ENCODE data around the gene ZFC3H1.
"Not testable (repeated sequence)": the region's sequence is repeated elsewhere in the genome, so short reads cannot be mapped to it uniquely, and the experiment has no call there.

ZFC3H1 gene

GRCh38 chr12:71702590-71702989 is 38.9 kb upstream of the ZFC3H1 start:
- in situ Hi-C loops (cut with HindIII; ENCODE audit: low sequenced_read_pairs) = no loop called here

GRCh38 chr12:71702181-71702580 is 38.5 kb upstream of the ZFC3H1 start:
- H3K4me3 ChIP-seq (ENCODE audit: low read depth, low read length); in situ Hi-C loops (cut with HindIII; ENCODE audit: low sequenced_read_pairs); DNase-seq (ENCODE audit: low read depth): not testable (repeated sequence)

More at GRCh38 chr12:71702590-71702989, 38.9 kb upstream of the ZFC3H1 start:
- TF ChIP-seq CTCF (IDR thresholded peaks at IDR 0.05; ENCODE audit: low read depth, low read length, missing control alignments) = no peak
- no peak for DNase-seq (ENCODE audit: low read depth)
- H3K4me3 ChIP-seq (ENCODE audit: low read depth, low read length) = no peak overlapping the region

GRCh38 chr12:71695782-71696181 is 32.1 kb upstream of the ZFC3H1 start:
- in situ Hi-C loops (cut with HindIII; ENCODE audit: low sequenced_read_pairs) = no loop called here
- no peak for TF ChIP-seq CTCF (IDR thresholded peaks at IDR 0.05; ENCODE audit: low read depth, low read length, missing control alignments)
- DNase-seq (ENCODE audit: low read depth) = no peak

GRCh38 chr12:71694099-71694820 is 30.6 kb upstream of the ZFC3H1 start:
- no peak for DNase-seq (ENCODE audit: low read depth)
- in situ Hi-C loops (cut with HindIII; ENCODE audit: low sequenced_read_pairs) = no loop called here
- H3K4me3 ChIP-seq (ENCODE audit: low read depth, low read length) = no peak overlapping the region
- no peak for TF ChIP-seq CTCF (IDR thresholded peaks at IDR 0.05; ENCODE audit: low read depth, low read length, missing control alignments)

More at GRCh38 chr12:71695782-71696181, 32.1 kb upstream of the ZFC3H1 start:
- no peak overlapping the region for H3K4me3 ChIP-seq (ENCODE audit: low read depth, low read length)

- DNase-seq (ENCODE audit: low read depth); in situ Hi-C loops (cut with HindIII; ENCODE audit: low sequenced_read_pairs); H3K4me3 ChIP-seq (ENCODE audit: low read depth, low read length): not testable (repeated sequence)
Measured at GRCh38 chr12:71693651-71694050, 30.0 kb upstream of the ZFC3H1 start.

GRCh38 chr12:71693126-71693525 is 29.5 kb upstream of the ZFC3H1 start:
- no peak for DNase-seq (ENCODE audit: low read depth)
- TF ChIP-seq CTCF (IDR thresholded peaks at IDR 0.05; ENCODE audit: low read depth, low read length, missing control alignments) = no peak
- in situ Hi-C loops (cut with HindIII; ENCODE audit: low sequenced_read_pairs) = no loop called here
- no peak overlapping the region for H3K4me3 ChIP-seq (ENCODE audit: low read depth, low read length)

GRCh38 chr12:71691504-71692129 is 28.0 kb upstream of the ZFC3H1 start:
- no peak for TF ChIP-seq CTCF (IDR thresholded peaks at IDR 0.05; ENCODE audit: low read depth, low read length, missing control alignments)
- in situ Hi-C loops (cut with HindIII; ENCODE audit: low sequenced_read_pairs) = no loop called here
- no peak for DNase-seq (ENCODE audit: low read depth)

More at GRCh38 chr12:71691504-71692129, 28.0 kb upstream of the ZFC3H1 start:
- H3K4me3 ChIP-seq (ENCODE audit: low read depth, low read length) = no peak overlapping the region

All from astrocyte of the cerebellum (primary cell).